K562 (cell line): ENCODE measurements around the gene CMTM5. TPM values are rescaled to one million over a fixed set of nuclear protein-coding genes. Genes with fewer than 3 reads are reported as not detected.

Experiments
- ATAC-seq: fragments of 200-7000 bp; cut with Tn5 transposase; 3 replicates; pipeline ENCODE4 v1.9.1; 2020; ENCODE audit warnings: moderate library complexity
- BruUV-seq: library from RNA; stranded (reverse); fragments of 400-500 nt; replicated peaks from 2 replicates; lab custom pipeline; 2021; lab: Mats Ljungman, UMichigan
- CTCF ChIA-PET: fragments of 300-600 bp; formaldehyde crosslinking; extraction: SDS; loops from one replicate; lab custom pipeline; 2021; ENCODE audit warnings: low intra/inter-chr PET ratio; lab: Yijun Ruan, JAX
- POLR2A ChIA-PET: fragments of 300-600, 350-650 bp; sonication (Branson Sonifier 250); formaldehyde crosslinking; extraction: SDS; loops from one replicate; lab custom pipeline; 2021; ENCODE audit warnings: antibody characterized with exemption, inconsistent platforms; lab: Yijun Ruan, JAX
- DNase-seq, 4 experiments: peaks; one replicate each; pipeline versions ENCODE4 v3.0.0 to v3.0.0-alpha.2; 2011 to 2018; ENCODE audit warnings: low spot score in 3 of 4, mixed read lengths in 3 of 4; ENCODE audit errors: extremely low read depth in 1 of 4
- FAIRE-seq: peaks from 2 replicates; lab custom pipeline; 2011; peaks lifted over from hg19 to GRCh38; lab: Jason Lieb, UNC
- H2AFZ ChIP-seq: 2 replicates; pipeline ENCODE4 v1.6.0; 2011; ENCODE audit warnings: low read depth, low read length, control low read depth, inconsistent platforms
- H3K27ac ChIP-seq: fragments of 200-600 bp; 3 replicates; pipeline ENCODE4 v1.8.0; 2011; ENCODE audit warnings: low read depth, mild to moderate bottlenecking, control low read depth, inconsistent platforms, low read length, moderate library complexity, mixed read lengths; ENCODE audit errors: extremely low read depth
- H3K27me3 ChIP-seq, 2 experiments: fragments of 300-600 bp in 1 of 2; 2 replicates in 1 of 2; 3 replicates in 1 of 2; pipeline versions ENCODE4 v1.6.0 to v1.8.0; 2011; ENCODE audit warnings: inconsistent platforms in 2 of 2, low read length in 2 of 2, mild to moderate bottlenecking in 1 of 2, mixed read lengths in 1 of 2, moderate library complexity in 1 of 2; ENCODE audit not compliant: control insufficient read depth in 2 of 2, insufficient read depth in 2 of 2
- H3K36me3 ChIP-seq: fragments of 300-600 bp; 3 replicates; pipeline ENCODE4 v1.8.0; 2011; ENCODE audit warnings: mild to moderate bottlenecking, low read length, inconsistent platforms; ENCODE audit not compliant: control insufficient read depth, insufficient read depth
- H3K4me1 ChIP-seq, 2 experiments: fragments of 200-600 bp in 1 of 2; replicated peaks in 1 of 2; 2 replicates in 1 of 2; 3 replicates in 1 of 2; pipeline versions ENCODE4 v1.5.1 to v1.8.0; 2011; ENCODE audit warnings: inconsistent platforms in 2 of 2, low read length in 2 of 2, mild to moderate bottlenecking in 1 of 2, mixed read lengths in 1 of 2, moderate library complexity in 1 of 2; ENCODE audit not compliant: control insufficient read depth in 2 of 2, insufficient read depth in 2 of 2
- H3K4me2 ChIP-seq: 2 replicates; pipeline ENCODE4 v1.6.1; 2011; ENCODE audit warnings: low read length, control low read depth, inconsistent platforms, mixed read lengths; ENCODE audit not compliant: insufficient read depth
- H3K4me3 ChIP-seq: fragments of 200-600 bp; sonication (generic), shearing (Covaris generic); 2 replicates; pipeline ENCODE4 v1.5.1; 2016; ENCODE audit warnings: control low read depth, inconsistent platforms
- H3K79me2 ChIP-seq: fragments of 200-600 bp; 3 replicates; pipeline ENCODE4 v1.8.0; 2011; ENCODE audit warnings: low read length, inconsistent platforms; ENCODE audit not compliant: control insufficient read depth, insufficient read depth
- H3K9ac ChIP-seq, 2 experiments: 2 replicates each; pipeline versions ENCODE4 v1.6.0 to v1.6.1; 2011; ENCODE audit warnings: low read depth in 2 of 2, low read length in 2 of 2, control low read depth in 1 of 2, inconsistent platforms in 1 of 2, mild to moderate bottlenecking in 1 of 2, mixed read lengths in 1 of 2; ENCODE audit not compliant: insufficient read depth in 1 of 2
- H3K9me1 ChIP-seq: one replicate; pipeline ENCODE4 v1.6.0; 2011; ENCODE audit warnings: inconsistent platforms, mild to moderate bottlenecking, low read length, moderate library complexity; ENCODE audit not compliant: control insufficient read depth, insufficient read depth
- H3K9me3 ChIP-seq: replicated peaks from 2 replicates; pipeline ENCODE4 v1.5.1; 2011; ENCODE audit warnings: low read depth, low read length, inconsistent platforms; ENCODE audit not compliant: control insufficient read depth, insufficient read depth
- H4K20me1 ChIP-seq: replicated peaks from 2 replicates; pipeline ENCODE4 v1.6.1; 2011; ENCODE audit warnings: low read length, inconsistent platforms, mixed read lengths; ENCODE audit not compliant: control insufficient read depth, insufficient read depth
- BRD9 ChIP-seq: fragments of 450-650 bp; IDR thresholded peaks from 2 replicates; pipeline ENCODE4 v1.6.1; 2018; ENCODE audit warnings: low read depth; ENCODE audit not compliant: partially characterized antibody
- DIDO1 ChIP-seq: fragments of 450-650 bp; IDR thresholded peaks from 2 replicates; pipeline ENCODE4 v1.6.1; 2016; ENCODE audit warnings: low read depth, missing biosample characterization, missing genetic modification characterization
- HDAC6 ChIP-seq: IDR thresholded peaks from 2 replicates; pipeline ENCODE4 v1.6.1; 2012; ENCODE audit warnings: low read depth, mild to moderate bottlenecking, control low read depth, inconsistent platforms, low read length, moderate library complexity
- HMG20B ChIP-seq: fragments of 250-450 bp; sonication (Bioruptor Pico); IDR thresholded peaks from 2 replicates; pipeline ENCODE4 v1.5.0; 2021; ENCODE audit warnings: mild to moderate bottlenecking
- KLF13 ChIP-seq: fragments of 450-650 bp; IDR thresholded peaks from 2 replicates; pipeline ENCODE4 v1.6.1; 2016; ENCODE audit warnings: missing genetic modification characterization, low read depth, mild to moderate bottlenecking, missing compliant biosample characterization, moderate library complexity, borderline replicate concordance
- LARP7 ChIP-seq: fragments of 450-650 bp; IDR thresholded peaks from 2 replicates; pipeline ENCODE4 v1.6.1; 2016
- NR4A1 ChIP-seq, 2 experiments: fragments of 250-450 bp in 1 of 2; fragments of 450-650 bp in 1 of 2; sonication (Bioruptor Pico) in 1 of 2; IDR thresholded peaks; 2 replicates each; pipeline versions ENCODE4 v1.4.0 to v1.6.1; 2016 to 2020; ENCODE audit warnings: mild to moderate bottlenecking in 2 of 2, missing compliant biosample characterization in 1 of 2, missing genetic modification characterization in 1 of 2, moderate library complexity in 1 of 2
- POLR2AphosphoS5 ChIP-seq: IDR thresholded peaks from 2 replicates; pipeline ENCODE4 v1.6.1; 2011; ENCODE audit warnings: mild to moderate bottlenecking, low read depth, low read length, moderate library complexity; ENCODE audit not compliant: control insufficient read depth, insufficient read depth
- PTBP1 ChIP-seq: fragments of 200-400 bp; formaldehyde crosslinking; IDR thresholded peaks from 2 replicates; pipeline ENCODE4 v1.6.1; 2017; ENCODE audit warnings: low read depth, low read length
- RHOXF2B ChIP-seq: fragments of 250-450 bp; sonication (Bioruptor Pico); conservative IDR thresholded peaks from 2 replicates; pipeline ENCODE4 v1.5.1; 2021
- SRSF1 ChIP-seq: fragments of 200-400 bp; formaldehyde crosslinking; IDR thresholded peaks from 2 replicates; pipeline ENCODE4 v1.6.1; 2017; ENCODE audit warnings: mild to moderate bottlenecking, low read depth, low read length, moderate library complexity
- TAF9B ChIP-seq: fragments of 450-650 bp; IDR thresholded peaks from 2 replicates; pipeline ENCODE4 v1.6.1; 2018; ENCODE audit warnings: mild to moderate bottlenecking; ENCODE audit not compliant: partially characterized antibody
- ZKSCAN1 ChIP-seq: fragments of 150-350 bp; IDR thresholded peaks from 2 replicates; pipeline ENCODE4 v1.6.1; 2016; ENCODE audit warnings: low read depth, low read length
- ZNF197 ChIP-seq: fragments of 200-800 bp; sonication (Bioruptor generic); IDR thresholded peaks from 2 replicates; pipeline ENCODE4 v1.6.1; 2016; ENCODE audit warnings: low read depth, missing genetic modification characterization, missing compliant biosample characterization
- WGBS: fragments of 100-300 bp; shearing (Covaris generic); methylation state at CpG from one replicate; pipeline ENCODE4 v1.1.6; 2016; ENCODE audit warnings: low coverage, mixed read lengths; ENCODE audit not compliant: insufficient coverage; ENCODE audit errors: missing lambda C conversion rate; 5-methylcytosine and 5-hydroxymethylcytosine counted together
- in situ Hi-C: fragments of 300-500 bp; cut with MboI; formaldehyde crosslinking; loops from 4 replicates; pipeline ENCODE4 v1.15.0; 2018; ENCODE audit warnings: inconsistent platforms, mixed read lengths
- intact Hi-C: fragments of 100-400 bp; cut with micrococcal nuclease; formaldehyde crosslinking; loops from 2 replicates; pipeline ENCODE4 v1.14.2; 2022
- polyA plus RNA-seq, 8 experiments: library from polyadenylated mRNA; depleted of rRNA in 4 of 8; stranded (reverse) in 5 of 8; unstranded in 3 of 8; fragments of >200 nt; fragmentation: Nextera tagmentation in 2 of 8; fragmentation: Illumina TruSeq in 1 of 8; extraction: Ambion mirVana in 2 of 8; extraction: Trizol in 1 of 8; gene quantifications; 2 replicates each; pipeline versions ENCODE4 v1.2.1 to v1.2.3, GENCODE V29; 2011 to 2014; ENCODE audit warnings: inconsistent platforms in 1 of 8, missing spikeins in 1 of 8
- total RNA-seq, 7 experiments: library from RNA; depleted of rRNA in 6 of 7; stranded (reverse); fragments of >200 nt in 6 of 7; fragmentation: Illumina TruSeq in 2 of 7; extraction: Trizol in 2 of 7; gene quantifications; 2 replicates each; pipeline versions ENCODE4 v1.2.1 to v1.2.3, GENCODE V29; 2011 to 2021; ENCODE audit warnings: low replicate concordance in 1 of 7
- TF ChIP-seq, protein P1 (sequence below): sonication (generic); formaldehyde crosslinking; IDR thresholded peaks from 2 replicates; pipeline ENCODE4 v1.8.0; 2022; ENCODE audit warnings: mild to moderate bottlenecking, missing genetic modification reagents
- TF ChIP-seq, protein P2 (sequence below): IDR thresholded peaks from 2 replicates; pipeline ENCODE4 v1.6.1; 2011; ENCODE audit warnings: borderline replicate concordance, low read depth, mild to moderate bottlenecking, moderate library complexity, low read length; ENCODE audit not compliant: insufficient read depth, poor library complexity, severe bottlenecking

CMTM5 gene
- total and polyA plus RNA-seq, 9 of the 15 experiments (the other 6 are each of a cell fraction or from before 2014, with no cell fraction given) = 0.21 TPM; not detected in 8

DNA sequence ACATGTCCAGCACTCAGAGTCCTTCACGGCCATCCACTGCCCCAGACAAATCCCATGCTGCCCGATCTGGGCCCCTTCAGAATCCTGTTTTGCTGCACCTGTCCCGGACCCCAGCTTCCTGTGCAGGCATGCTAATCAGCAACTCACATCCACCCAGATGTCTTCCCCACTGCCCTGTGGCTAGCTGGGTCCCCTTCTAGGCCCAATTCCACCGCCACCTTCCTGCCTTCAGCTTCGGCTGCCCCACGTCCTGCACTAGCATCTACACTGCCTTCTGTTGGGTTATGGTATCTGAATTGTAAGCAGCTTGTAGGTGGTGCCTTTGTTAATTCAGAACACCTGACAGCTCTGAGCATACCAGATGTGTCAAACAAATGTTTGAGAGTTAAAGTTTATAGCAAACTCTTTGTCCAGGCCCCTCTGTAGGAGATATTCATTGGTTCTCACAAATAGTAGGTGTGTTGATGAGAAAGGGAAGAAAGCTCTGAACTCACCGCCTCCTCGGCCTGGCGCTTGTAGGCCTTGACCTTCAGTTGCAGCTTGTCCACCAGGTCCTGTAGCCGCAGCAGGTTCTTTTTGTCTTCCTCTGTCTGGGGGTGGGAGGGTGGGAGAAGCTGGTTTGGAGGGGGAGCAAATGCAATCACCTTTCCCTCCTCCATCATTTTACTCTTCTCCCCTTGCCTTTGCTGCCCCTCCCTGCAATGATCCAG lies 6.0 kb downstream of the CMTM5 start:
- Histone ChIP-seq H3K9me1 (no peaks in the 10 kb centered on the region), H3K4me1 (peaks cover 0 to 16% of the 10 kb centered on the region in 2 experiments; a peak in 2 of 5 replicates), H4K20me1 (no peaks in the 10 kb centered on the region; the same call in 1 of the 2 replicates), H3K36me3 (no peaks in the 10 kb centered on the region), H2AFZ (no peak overlapping the region), H3K27ac (no peak overlapping the region), H3K27me3 (peaks cover 8 to 57% of the 10 kb centered on the region in 2 experiments; a peak in 4 of 5 replicates), H3K9me3 (no peaks in the 10 kb centered on the region), H3K79me2 (no peaks in the 10 kb centered on the region), H3K4me2 (no peak overlapping the region), H3K9ac (no peak overlapping the region), H3K4me3 (no peak overlapping the region)
- in situ Hi-C loops (loop anchor here (10.0 kb wide), 1 partner anchor 118 kb away; no protein-coding TSS in a partner anchor), intact Hi-C loops (no loop called here)
- DNase-seq = no peak
- no TSS peak for BruUV-seq
- WGBS = 6% methylated on average over 10 of the region's 10 CpGs
- ATAC-seq = no peak
- CTCF ChIA-PET = no interaction called here
- POLR2A ChIA-PET = interaction anchor here (0.7 kb wide), 1 partner anchor 11 kb away, joined by 3 read pairs; no protein-coding TSS in a partner anchor
- FAIRE-seq = no peak
- TF ChIP-seq, protein P1, sequence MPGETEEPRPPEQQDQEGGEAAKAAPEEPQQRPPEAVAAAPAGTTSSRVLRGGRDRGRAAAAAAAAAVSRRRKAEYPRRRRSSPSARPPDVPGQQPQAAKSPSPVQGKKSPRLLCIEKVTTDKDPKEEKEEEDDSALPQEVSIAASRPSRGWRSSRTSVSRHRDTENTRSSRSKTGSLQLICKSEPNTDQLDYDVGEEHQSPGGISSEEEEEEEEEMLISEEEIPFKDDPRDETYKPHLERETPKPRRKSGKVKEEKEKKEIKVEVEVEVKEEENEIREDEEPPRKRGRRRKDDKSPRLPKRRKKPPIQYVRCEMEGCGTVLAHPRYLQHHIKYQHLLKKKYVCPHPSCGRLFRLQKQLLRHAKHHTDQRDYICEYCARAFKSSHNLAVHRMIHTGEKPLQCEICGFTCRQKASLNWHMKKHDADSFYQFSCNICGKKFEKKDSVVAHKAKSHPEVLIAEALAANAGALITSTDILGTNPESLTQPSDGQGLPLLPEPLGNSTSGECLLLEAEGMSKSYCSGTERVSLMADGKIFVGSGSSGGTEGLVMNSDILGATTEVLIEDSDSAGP = no peak
- TF ChIP-seq TAF9B (no peak), PTBP1 (no peak), HMG20B (CRISPR knock-in tag) (no peak), LARP7 (no peak), BRD9 (no peak), DIDO1 (tag) (no peak), RHOXF2B (CRISPR knock-in tag) (no peak), ZNF197 (CRISPR knock-in tag) (no peak), SRSF1 (no peak), NR4A1 (CRISPR knock-in tag; IDR thresholded peaks at IDR 0.05) (no peak), NR4A1 (tag; IDR thresholded peaks at IDR 0.05) (no peak), HDAC6 (no peak), POLR2AphosphoS5 (no peak), KLF13 (no peak), ZKSCAN1 (no peak)
- TF ChIP-seq, protein P2, sequence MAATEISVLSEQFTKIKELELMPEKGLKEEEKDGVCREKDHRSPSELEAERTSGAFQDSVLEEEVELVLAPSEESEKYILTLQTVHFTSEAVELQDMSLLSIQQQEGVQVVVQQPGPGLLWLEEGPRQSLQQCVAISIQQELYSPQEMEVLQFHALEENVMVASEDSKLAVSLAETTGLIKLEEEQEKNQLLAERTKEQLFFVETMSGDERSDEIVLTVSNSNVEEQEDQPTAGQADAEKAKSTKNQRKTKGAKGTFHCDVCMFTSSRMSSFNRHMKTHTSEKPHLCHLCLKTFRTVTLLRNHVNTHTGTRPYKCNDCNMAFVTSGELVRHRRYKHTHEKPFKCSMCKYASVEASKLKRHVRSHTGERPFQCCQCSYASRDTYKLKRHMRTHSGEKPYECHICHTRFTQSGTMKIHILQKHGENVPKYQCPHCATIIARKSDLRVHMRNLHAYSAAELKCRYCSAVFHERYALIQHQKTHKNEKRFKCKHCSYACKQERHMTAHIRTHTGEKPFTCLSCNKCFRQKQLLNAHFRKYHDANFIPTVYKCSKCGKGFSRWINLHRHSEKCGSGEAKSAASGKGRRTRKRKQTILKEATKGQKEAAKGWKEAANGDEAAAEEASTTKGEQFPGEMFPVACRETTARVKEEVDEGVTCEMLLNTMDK = no peak
